Endothelial cell of umbilical vein (primary cell): ENCODE measurements around the gene PRKCZ.

Source experiments
- EZH2 ChIP-seq: IDR thresholded peaks from 2 replicates; pipeline ENCODE4 v1.6.1; 2012; ENCODE audit warnings: borderline replicate concordance, low read depth, mild to moderate bottlenecking, moderate library complexity, low read length, inconsistent platforms; ENCODE audit not compliant: severe bottlenecking
- FOS ChIP-seq: IDR thresholded peaks from 2 replicates; pipeline ENCODE4 v1.6.1; 2011; ENCODE audit warnings: mild to moderate bottlenecking, low read length, moderate library complexity, borderline replicate concordance; ENCODE audit not compliant: insufficient read depth
- GATA2 ChIP-seq: IDR thresholded peaks from 2 replicates; pipeline ENCODE4 v1.7.0; 2011; ENCODE audit warnings: low read depth, mild to moderate bottlenecking, moderate library complexity, mixed read lengths, low read length; ENCODE audit not compliant: insufficient read length, insufficient read depth
- JUN ChIP-seq: IDR thresholded peaks from 2 replicates; pipeline ENCODE4 v1.6.1; 2011; ENCODE audit warnings: borderline replicate concordance, low read depth; ENCODE audit not compliant: insufficient read length, insufficient read depth
- MAX ChIP-seq: IDR thresholded peaks from 2 replicates; pipeline ENCODE4 v1.6.1; 2011; ENCODE audit not compliant: insufficient read depth, insufficient read length
- POLR2A ChIP-seq: IDR thresholded peaks from 2 replicates; pipeline ENCODE4 v1.6.1; 2012; ENCODE audit warnings: low read depth, mild to moderate bottlenecking, control low read depth, low read length
- POLR2AphosphoS5 ChIP-seq: IDR thresholded peaks from 2 replicates; pipeline ENCODE4 v1.6.1; 2012; ENCODE audit warnings: low read depth, mild to moderate bottlenecking, control low read depth, low read length, moderate library complexity; ENCODE audit not compliant: insufficient read depth
- TF ChIP-seq, protein P1 (sequence below), 2 donors: IDR thresholded peaks; 1 replicate in 1 of 2; 2 replicates in 1 of 2; pipeline ENCODE4 v1.5.1; 2011; ENCODE audit warnings: low read length in 2 of 2, mild to moderate bottlenecking in 2 of 2, moderate library complexity in 2 of 2, control low read depth in 1 of 2, inconsistent platforms in 1 of 2, low read depth in 1 of 2; ENCODE audit not compliant: insufficient read depth in 1 of 2; ENCODE audit errors: extremely low read depth in 1 of 2

DNA sequence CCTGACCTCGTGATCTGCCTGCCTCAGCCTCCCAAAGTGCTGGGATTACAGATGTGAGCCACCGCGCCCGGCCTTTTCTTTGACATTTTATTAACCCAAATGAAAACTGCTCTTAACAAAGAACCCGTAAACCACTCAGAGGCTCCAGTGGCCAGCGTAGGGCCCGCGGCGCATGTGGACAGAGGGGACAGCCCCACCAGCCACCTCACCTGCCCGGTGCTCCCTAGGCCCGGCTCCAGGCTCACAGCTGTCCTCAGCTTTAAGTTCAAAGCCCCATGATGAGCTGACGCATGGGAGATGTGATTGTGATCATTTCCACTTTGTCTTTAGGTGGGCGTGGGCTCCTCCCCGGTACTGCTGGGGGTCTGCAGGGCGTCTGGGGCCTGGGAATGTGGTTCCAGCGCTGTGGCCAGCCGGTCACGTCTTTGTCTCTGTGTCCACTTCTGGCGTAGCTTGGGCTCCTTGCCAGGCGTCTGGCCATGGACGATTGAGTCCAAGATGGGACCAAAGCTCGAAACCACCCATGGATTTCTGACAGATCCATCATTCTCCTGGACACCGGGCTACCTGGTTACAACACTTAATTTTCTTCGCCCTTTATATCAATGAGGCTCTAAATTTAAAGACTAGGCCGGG, 6.9 kb downstream of the PRKCZ start:
- no peak for TF ChIP-seq POLR2AphosphoS5
- TF ChIP-seq, protein P1, sequence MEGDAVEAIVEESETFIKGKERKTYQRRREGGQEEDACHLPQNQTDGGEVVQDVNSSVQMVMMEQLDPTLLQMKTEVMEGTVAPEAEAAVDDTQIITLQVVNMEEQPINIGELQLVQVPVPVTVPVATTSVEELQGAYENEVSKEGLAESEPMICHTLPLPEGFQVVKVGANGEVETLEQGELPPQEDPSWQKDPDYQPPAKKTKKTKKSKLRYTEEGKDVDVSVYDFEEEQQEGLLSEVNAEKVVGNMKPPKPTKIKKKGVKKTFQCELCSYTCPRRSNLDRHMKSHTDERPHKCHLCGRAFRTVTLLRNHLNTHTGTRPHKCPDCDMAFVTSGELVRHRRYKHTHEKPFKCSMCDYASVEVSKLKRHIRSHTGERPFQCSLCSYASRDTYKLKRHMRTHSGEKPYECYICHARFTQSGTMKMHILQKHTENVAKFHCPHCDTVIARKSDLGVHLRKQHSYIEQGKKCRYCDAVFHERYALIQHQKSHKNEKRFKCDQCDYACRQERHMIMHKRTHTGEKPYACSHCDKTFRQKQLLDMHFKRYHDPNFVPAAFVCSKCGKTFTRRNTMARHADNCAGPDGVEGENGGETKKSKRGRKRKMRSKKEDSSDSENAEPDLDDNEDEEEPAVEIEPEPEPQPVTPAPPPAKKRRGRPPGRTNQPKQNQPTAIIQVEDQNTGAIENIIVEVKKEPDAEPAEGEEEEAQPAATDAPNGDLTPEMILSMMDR (IDR thresholded peaks at IDR 0.05; ENCODE audit: extremely low read depth in 1 of 2, insufficient read depth in 1 of 2, low read depth in 1 of 2, low read length in 2 of 2) = no peak
- TF ChIP-seq GATA2 = no peak
- no peak for TF ChIP-seq POLR2A
- TF ChIP-seq JUN = no peak
- TF ChIP-seq EZH2 = no peak
- no peak for TF ChIP-seq MAX
- no peak for TF ChIP-seq FOS
